Panc1 (cell line): ENCODE measurements around the gene GRIK3.

Experiments
- CTCF ChIP-seq: fragments of 450-650 bp; IDR thresholded peaks from 2 replicates; pipeline ENCODE4 v1.5.1; 2017; ENCODE audit warnings: mild to moderate bottlenecking
- POLR2AphosphoS5 ChIP-seq: IDR thresholded peaks from 2 replicates; pipeline ENCODE4 v1.6.1; 2012; ENCODE audit warnings: mild to moderate bottlenecking, low read depth, low read length, moderate library complexity

DNA sequence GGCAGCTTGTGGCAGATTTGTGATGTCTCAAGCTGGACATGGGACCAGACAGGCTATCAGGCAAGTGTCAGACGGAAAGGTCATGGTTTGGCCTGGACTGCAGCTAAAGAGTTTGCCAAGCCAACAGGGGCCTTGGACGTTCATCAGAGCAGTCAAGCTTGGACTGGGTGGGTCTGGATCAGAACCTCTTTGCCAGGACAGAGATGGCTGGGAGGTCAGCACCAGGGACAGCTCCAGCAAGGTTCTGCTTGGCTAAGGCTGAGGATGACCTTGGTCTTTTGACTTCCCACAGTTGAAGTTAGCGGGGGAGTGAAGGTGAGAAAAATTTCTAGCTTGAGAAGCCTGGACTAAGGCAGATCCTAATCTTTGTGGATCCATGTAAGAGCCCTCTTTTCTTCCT, 68.1 kb downstream of the GRIK3 start:
- TF ChIP-seq CTCF (no peak), POLR2AphosphoS5 (no peak)
